ENCODE results near the gene MAP2K2. TPM values are rescaled to one million over a fixed set of nuclear protein-coding genes. Genes with fewer than 3 reads are reported as not detected.

Gene MAP2K2
- total and polyA plus RNA-seq, 2 donors (not counting 3 experiments of a cell fraction or from before 2014, with no cell fraction given): 126 to 171 TPM

- BruUV-seq (replicated peaks): no TSS peak
- intact Hi-C loops (cut with micrococcal nuclease): no loop called here
- Histone ChIP-seq H3K27me3 (ENCODE audit: control insufficient read depth in 2 of 2, insufficient read depth in 2 of 2, low read length in 2 of 2) (no peaks in the 10 kb centered on the region), H3K4me2 (ENCODE audit: insufficient read depth, low read length) (no peak overlapping the region), H3K9ac (replicated peaks; ENCODE audit: extremely low read depth, insufficient read depth, low read length) (no peak overlapping the region), H3K27ac (ENCODE audit: insufficient read depth, low read depth, low read length) (no peak overlapping the region), H3K36me3 (ENCODE audit: control insufficient read depth in 2 of 2, extremely low read depth in 1 of 2, insufficient read depth in 2 of 2, low read length in 2 of 2) (peaks cover 6 to 55% of the 10 kb centered on the region in 2 experiments), H2AFZ (ENCODE audit: low read depth, low read length) (no peak overlapping the region), H3K79me2 (ENCODE audit: control insufficient read depth, insufficient read depth, low read length) (no peaks in the 10 kb centered on the region), H3K9me3 (replicated peaks; ENCODE audit: control insufficient read depth, insufficient read depth, low read length) (no peaks in the 10 kb centered on the region), H4K20me1 (replicated peaks; ENCODE audit: control insufficient read depth, extremely low read depth, insufficient read depth, low read length) (no peaks in the 10 kb centered on the region), H3K4me1 (ENCODE audit: control insufficient read depth, extremely low read depth, insufficient read depth, low read length) (no peaks in the 10 kb centered on the region), H3K9me1 (replicated peaks; ENCODE audit: control insufficient read depth, extremely low read depth, insufficient read depth, low read length) (no peaks in the 10 kb centered on the region), H3K4me3 (replicated peaks in 1 of 3; ENCODE audit: insufficient read depth in 1 of 3, low read depth in 1 of 3, low read length in 3 of 3) (no peak overlapping the region)
- POLR2A ChIA-PET: no interaction called here
- no peak for FAIRE-seq
- dilution Hi-C loops (cut with MboI; ENCODE audit: extremely low pct_ligation_motif_present, low sequenced_read_pairs): no loop called here
- no peak for DNase-seq (ENCODE audit: low read depth, low spot score)
- TF ChIP-seq, protein P1, sequence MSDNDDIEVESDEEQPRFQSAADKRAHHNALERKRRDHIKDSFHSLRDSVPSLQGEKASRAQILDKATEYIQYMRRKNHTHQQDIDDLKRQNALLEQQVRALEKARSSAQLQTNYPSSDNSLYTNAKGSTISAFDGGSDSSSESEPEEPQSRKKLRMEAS (IDR thresholded peaks at IDR 0.05; ENCODE audit: insufficient read depth, insufficient read length): no peak
- CTCF ChIA-PET: interaction anchor here (1.3 kb wide), 1 partner anchor 28 kb away, joined by 3 read pairs; no protein-coding TSS in a partner anchor
Observed at GRCh38 chr19:4112367-4112766, 11.6 kb downstream of the MAP2K2 start.

DNA sequence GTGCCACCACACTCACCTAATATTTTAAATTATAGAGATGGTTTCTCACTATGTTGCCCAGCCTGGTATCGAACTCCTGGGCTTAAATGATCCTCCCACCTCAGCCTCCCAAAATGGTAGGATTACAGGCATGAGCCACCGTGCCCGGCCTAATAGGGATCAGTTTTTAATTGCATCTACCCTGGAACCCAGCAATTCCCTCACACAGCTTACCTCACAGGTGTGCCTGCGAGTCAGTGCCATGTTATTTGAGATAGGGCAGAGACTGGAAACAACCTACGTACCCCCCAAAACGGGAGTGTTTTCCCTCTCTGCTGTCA is 14.3 kb downstream of the MAP2K2 start:
- Histone ChIP-seq H4K20me1 (replicated peaks; ENCODE audit: control insufficient read depth, extremely low read depth, insufficient read depth, low read length) (no peaks in the 10 kb centered on the region), H3K9ac (replicated peaks; ENCODE audit: extremely low read depth, insufficient read depth, low read length) (no peak overlapping the region), H3K4me1 (ENCODE audit: control insufficient read depth, extremely low read depth, insufficient read depth, low read length) (no peaks in the 10 kb centered on the region), H3K9me3 (replicated peaks; ENCODE audit: control insufficient read depth, insufficient read depth, low read length) (no peaks in the 10 kb centered on the region), H3K36me3 (ENCODE audit: control insufficient read depth in 2 of 2, extremely low read depth in 1 of 2, insufficient read depth in 2 of 2, low read length in 2 of 2) (peaks cover 11 to 44% of the 10 kb centered on the region in 2 experiments), H3K4me2 (ENCODE audit: insufficient read depth, low read length) (no peak overlapping the region), H3K79me2 (ENCODE audit: control insufficient read depth, insufficient read depth, low read length) (no peaks in the 10 kb centered on the region), H3K27ac (ENCODE audit: insufficient read depth, low read depth, low read length) (no peak overlapping the region), H2AFZ (ENCODE audit: low read depth, low read length) (no peak overlapping the region), H3K27me3 (ENCODE audit: control insufficient read depth in 2 of 2, insufficient read depth in 2 of 2, low read length in 2 of 2) (no peaks in the 10 kb centered on the region), H3K4me3 (replicated peaks in 1 of 3; ENCODE audit: insufficient read depth in 1 of 3, low read depth in 1 of 3, low read length in 3 of 3) (no peak overlapping the region), H3K9me1 (replicated peaks; ENCODE audit: control insufficient read depth, extremely low read depth, insufficient read depth, low read length) (no peaks in the 10 kb centered on the region)
- DNase-seq (ENCODE audit: low read depth, low spot score): no peak
- intact Hi-C loops (cut with micrococcal nuclease): no loop called here
- ChIA-PET CTCF (interaction anchor here (1.0 kb wide), 1 partner anchor 30 kb away, joined by 7 read pairs; no protein-coding TSS in a partner anchor), POLR2A (no interaction called here)
- FAIRE-seq: no peak
- BruUV-seq (replicated peaks): no TSS peak
- dilution Hi-C loops (cut with MboI; ENCODE audit: extremely low pct_ligation_motif_present, low sequenced_read_pairs): no loop called here
- no peak for TF ChIP-seq GATA2 (IDR thresholded peaks at IDR 0.05; ENCODE audit: insufficient read depth, insufficient read length, low read depth, low read length)
- TF ChIP-seq, protein P1 (IDR thresholded peaks at IDR 0.05; ENCODE audit: insufficient read depth, insufficient read length): no peak
- TF ChIP-seq, protein P2, sequence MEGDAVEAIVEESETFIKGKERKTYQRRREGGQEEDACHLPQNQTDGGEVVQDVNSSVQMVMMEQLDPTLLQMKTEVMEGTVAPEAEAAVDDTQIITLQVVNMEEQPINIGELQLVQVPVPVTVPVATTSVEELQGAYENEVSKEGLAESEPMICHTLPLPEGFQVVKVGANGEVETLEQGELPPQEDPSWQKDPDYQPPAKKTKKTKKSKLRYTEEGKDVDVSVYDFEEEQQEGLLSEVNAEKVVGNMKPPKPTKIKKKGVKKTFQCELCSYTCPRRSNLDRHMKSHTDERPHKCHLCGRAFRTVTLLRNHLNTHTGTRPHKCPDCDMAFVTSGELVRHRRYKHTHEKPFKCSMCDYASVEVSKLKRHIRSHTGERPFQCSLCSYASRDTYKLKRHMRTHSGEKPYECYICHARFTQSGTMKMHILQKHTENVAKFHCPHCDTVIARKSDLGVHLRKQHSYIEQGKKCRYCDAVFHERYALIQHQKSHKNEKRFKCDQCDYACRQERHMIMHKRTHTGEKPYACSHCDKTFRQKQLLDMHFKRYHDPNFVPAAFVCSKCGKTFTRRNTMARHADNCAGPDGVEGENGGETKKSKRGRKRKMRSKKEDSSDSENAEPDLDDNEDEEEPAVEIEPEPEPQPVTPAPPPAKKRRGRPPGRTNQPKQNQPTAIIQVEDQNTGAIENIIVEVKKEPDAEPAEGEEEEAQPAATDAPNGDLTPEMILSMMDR (IDR thresholded peaks at IDR 0.05; ENCODE audit: extremely low read depth in 1 of 2, insufficient read depth in 1 of 2, low read depth in 1 of 2, low read length in 2 of 2): no peak
- no peak for TF ChIP-seq EZH2 (IDR thresholded peaks at IDR 0.05; ENCODE audit: borderline replicate concordance, low read depth, low read length, severe bottlenecking)
- TF ChIP-seq POLR2AphosphoS5 (IDR thresholded peaks at IDR 0.05; ENCODE audit: insufficient read depth, low read depth, low read length): no peak
- no peak for TF ChIP-seq FOS (IDR thresholded peaks at IDR 0.05; ENCODE audit: borderline replicate concordance, insufficient read depth, low read length)
- no peak for TF ChIP-seq MYC (IDR thresholded peaks at IDR 0.05; ENCODE audit: low read depth, low read length)
- no peak for TF ChIP-seq JUN (IDR thresholded peaks at IDR 0.05; ENCODE audit: borderline replicate concordance, insufficient read depth, insufficient read length, low read depth)
- no peak for TF ChIP-seq POLR2A (IDR thresholded peaks at IDR 0.05; ENCODE audit: low read depth, low read length)

All from endothelial cell of umbilical vein (primary cell).